ENCODE measurements around the gene PALM. TPM values are rescaled to one million over a fixed set of nuclear protein-coding genes. Genes with fewer than 3 reads are reported as not detected.

PALM gene
- total RNA-seq, 4 donors from 2014 or later = 57.1 to 228 (median 77.4) TPM

- TF ChIP-seq CTCF (IDR thresholded peaks at IDR 0.05; ENCODE audit: low read depth) = no peak
These were observed 21.4 kb downstream of the PALM start for GRCh38 chr19:729965-730668.

- TF ChIP-seq CTCF (IDR thresholded peaks at IDR 0.05; ENCODE audit: low read depth) = no peak
These were observed 22.3 kb downstream of the PALM start for GRCh38 chr19:731000-731399.

DNA sequence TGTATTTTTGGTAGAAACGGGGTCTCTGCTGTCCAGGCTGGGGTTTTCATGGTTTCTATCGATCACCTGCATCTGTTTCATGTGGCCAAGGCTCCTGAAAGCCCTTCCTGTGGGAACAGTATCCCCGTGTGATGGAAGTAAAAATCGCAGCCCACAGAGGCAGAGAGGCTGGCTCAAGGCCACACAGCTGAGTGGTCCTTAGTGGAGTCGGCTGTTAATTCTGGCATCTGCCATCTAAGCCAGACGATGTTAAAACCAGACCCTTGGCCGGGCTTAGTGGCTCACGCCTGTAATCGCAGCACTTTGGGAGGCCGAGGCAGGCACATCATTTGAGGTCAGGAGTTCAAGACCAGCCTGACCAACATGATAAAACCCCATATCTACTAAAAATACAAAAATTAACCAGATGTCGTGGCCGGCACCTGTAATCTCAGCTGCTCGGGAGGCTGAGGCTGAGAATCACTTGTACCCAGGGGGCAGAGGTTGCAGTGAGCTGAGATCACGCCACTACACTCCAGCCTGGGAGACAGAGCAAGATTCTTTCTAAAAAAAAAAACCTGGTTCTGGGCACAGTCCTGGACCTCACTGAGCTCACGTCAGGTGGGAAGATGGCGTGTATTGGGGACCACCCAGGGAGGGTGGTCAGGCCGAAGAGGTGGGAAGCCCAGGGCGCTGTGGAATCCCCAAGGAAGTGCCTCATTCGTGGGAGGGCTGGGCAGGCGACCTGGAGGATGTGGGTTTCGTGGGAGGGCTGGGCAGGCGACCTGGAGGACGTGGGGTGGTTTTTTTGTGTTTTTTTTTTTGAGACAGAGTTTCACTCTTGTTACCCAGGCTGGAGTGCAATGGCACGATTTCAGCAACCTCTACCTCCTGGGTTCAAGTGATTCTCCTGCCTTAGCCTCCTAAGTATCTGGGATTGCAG is 23.7 kb downstream of the PALM start:
- TF ChIP-seq CTCF (IDR thresholded peaks at IDR 0.05; ENCODE audit: low read depth) = no peak

DNA sequence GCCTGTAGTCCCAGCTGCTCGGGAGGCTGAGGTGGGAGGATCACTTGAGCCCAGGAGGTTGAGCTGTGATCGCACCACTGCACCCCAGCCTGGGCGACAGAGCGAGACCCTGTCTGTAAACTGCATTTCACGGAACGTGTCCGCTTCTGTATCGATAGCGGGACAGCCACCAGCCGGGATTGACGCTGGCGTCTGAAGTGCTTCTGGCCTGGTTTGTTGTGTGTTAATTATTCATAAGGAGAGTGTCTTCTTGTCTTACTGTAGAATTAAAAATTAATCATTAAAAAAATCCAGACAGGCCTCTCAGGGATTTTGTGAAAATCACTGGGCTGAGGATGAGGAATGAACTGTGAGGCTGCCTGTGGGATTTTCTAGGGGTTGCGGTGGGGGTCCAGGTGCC is 26.0 kb downstream of the PALM start:
- TF ChIP-seq CTCF (IDR thresholded peaks at IDR 0.05; ENCODE audit: low read depth) = no peak

DNA sequence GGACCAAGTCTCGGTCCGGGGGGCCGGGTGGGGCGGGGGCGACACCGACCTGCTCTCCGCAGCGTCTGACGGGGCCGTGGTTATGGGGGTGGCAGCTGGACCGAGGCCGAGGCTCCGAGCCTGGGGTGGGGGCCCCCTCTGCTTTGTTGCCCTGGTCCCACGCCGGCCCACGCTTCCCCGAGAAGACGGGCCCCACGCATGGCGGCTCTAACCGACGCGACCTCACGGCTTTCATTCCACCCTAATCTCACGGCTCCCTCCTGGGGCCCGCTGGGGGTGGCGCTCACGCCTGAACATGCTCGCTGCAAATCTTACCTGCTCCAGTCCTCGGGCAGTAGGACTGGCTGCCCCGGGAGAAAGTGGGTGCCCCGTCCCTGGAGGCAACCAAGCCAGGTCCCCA is 27.4 kb downstream of the PALM start:
- TF ChIP-seq CTCF (IDR thresholded peaks at IDR 0.05; ENCODE audit: low read depth) = no peak

GRCh38 chr19:737591-738093 is 28.9 kb downstream of the PALM start:
- no peak for TF ChIP-seq CTCF (IDR thresholded peaks at IDR 0.05; ENCODE audit: low read depth)

- TF ChIP-seq CTCF (IDR thresholded peaks at IDR 0.05; ENCODE audit: low read depth) = no peak
These were observed 29.9 kb downstream of the PALM start for GRCh38 chr19:738509-739128.

Data from subcutaneous adipose tissue (tissue), 4 donors.